HEK293T (cell line): ENCODE measurements around the gene CUBN.

Experiments
- BHLHE40 ChIP-seq: fragments of 450-650 bp; IDR thresholded peaks from 2 replicates; pipeline ENCODE4 v1.6.1; 2016; ENCODE audit warnings: mild to moderate bottlenecking, moderate library complexity, borderline replicate concordance
- CTBP1 ChIP-seq: fragments of 450-650 bp; IDR thresholded peaks from 2 replicates; pipeline ENCODE4 v1.6.1; 2016; ENCODE audit warnings: borderline replicate concordance
- ELF4 ChIP-seq: fragments of 450-650 bp; IDR thresholded peaks from 2 replicates; pipeline ENCODE4 v1.6.1; 2017; ENCODE audit warnings: antibody characterized with exemption
- HDGF ChIP-seq: fragments of 450-650 bp; IDR thresholded peaks from 2 replicates; pipeline ENCODE4 v1.6.1; 2017; ENCODE audit warnings: antibody characterized with exemption, borderline replicate concordance
- TARDBP ChIP-seq: fragments of 450-650 bp; IDR thresholded peaks from 2 replicates; pipeline ENCODE4 v1.6.1; 2016

- no peak for TF ChIP-seq TARDBP
- TF ChIP-seq ELF4: no peak
- TF ChIP-seq BHLHE40: no peak
- TF ChIP-seq CTBP1: no peak
- no peak for TF ChIP-seq HDGF
These were observed 213.1 kb downstream of the CUBN start for GRCh38 chr10:16916496-16916895.
